GM12878 (cell line): Measurements from ENCODE around the gene ACTL8.

ENCODE experiments used
- CTCF ChIP-seq, 3 experiments: IDR thresholded peaks in 2 of 3; conservative IDR thresholded peaks in 1 of 3; 2 replicates each; pipeline ENCODE4 v1.5.1; 2011; ENCODE audit warnings: low read depth in 3 of 3, low read length in 3 of 3, mild to moderate bottlenecking in 3 of 3, control low read depth in 2 of 3, moderate library complexity in 2 of 3, inconsistent platforms in 1 of 3, mixed read lengths in 1 of 3; ENCODE audit not compliant: control insufficient read depth in 2 of 3, insufficient read depth in 1 of 3; ENCODE audit errors: extremely low read depth in 1 of 3
- EP300 ChIP-seq, 2 experiments: fragments of 150-350 bp in 1 of 2; IDR thresholded peaks; 2 replicates each; pipeline ENCODE4 v1.6.1; 2011 to 2012; ENCODE audit warnings: low read depth in 2 of 2, low read length in 2 of 2, borderline replicate concordance in 1 of 2, improper control_type of control experiment in 1 of 2, inconsistent platforms in 1 of 2; ENCODE audit not compliant: control insufficient read depth in 1 of 2
- YY1 ChIP-seq: IDR thresholded peaks from 2 replicates; pipeline ENCODE4 v1.6.1; 2011; ENCODE audit warnings: low read depth, mild to moderate bottlenecking, low read length
- ZNF274 ChIP-seq: IDR thresholded peaks from one replicate; pipeline ENCODE4 v1.8.0; 2011; ENCODE audit not compliant: insufficient read length, insufficient read depth

- no peak for TF ChIP-seq EP300 (IDR thresholded peaks at IDR 0.05; ENCODE audit: borderline replicate concordance in 1 of 2, control insufficient read depth in 1 of 2, low read depth in 2 of 2, low read length in 2 of 2)
- no peak for TF ChIP-seq CTCF (IDR thresholded peaks at IDR 0.05 in 2 of 3, conservative IDR thresholded peaks at IDR 0.05 in 1 of 3; ENCODE audit: control insufficient read depth in 2 of 3, extremely low read depth in 1 of 3, insufficient read depth in 1 of 3, low read depth in 3 of 3, low read length in 3 of 3)
- no peak for TF ChIP-seq ZNF274
- no peak for TF ChIP-seq YY1
Measured at GRCh38 chr1:17874231-17874630, 119.1 kb downstream of the ACTL8 start.
